Upper lobe of right lung (tissue), 1 donor: Measurements from ENCODE around the gene PITPNM2. TPM values are rescaled to one million over a fixed set of nuclear protein-coding genes. Genes with fewer than 3 reads are reported as not detected.

Experiments used
- ATAC-seq: fragments of 200-7000 bp; cut with Tn5 transposase; one replicate; pipeline ENCODE4 v1.9.1; 2020; ENCODE audit warnings: mild to moderate bottlenecking, moderate library complexity
- DNase-seq: peaks from one replicate; pipeline ENCODE4 v3.0.0-alpha.2; 2020
- H3K27ac ChIP-seq: fragments of 200-600 bp; one replicate; pipeline ENCODE4 v1.8.0; 2022
- H3K27me3 ChIP-seq: fragments of 200-600 bp; one replicate; pipeline ENCODE4 v1.8.0; 2022; ENCODE audit warnings: mild to moderate bottlenecking
- H3K36me3 ChIP-seq: fragments of 200-600 bp; one replicate; pipeline ENCODE4 v1.8.0; 2022
- H3K4me1 ChIP-seq: fragments of 200-600 bp; one replicate; pipeline ENCODE4 v1.8.0; 2022
- H3K4me3 ChIP-seq: fragments of 200-600 bp; one replicate; pipeline ENCODE4 v1.8.0; 2022; ENCODE audit warnings: mild to moderate bottlenecking
- H3K9me3 ChIP-seq: fragments of 200-600 bp; one replicate; pipeline ENCODE4 v1.8.0; 2022
- CTCF ChIP-seq: fragments of 200-600 bp; IDR thresholded peaks from one replicate; pipeline ENCODE4 v1.8.0; 2022; ENCODE audit warnings: antibody characterized with exemption
- intact Hi-C: fragments of 100-400 bp; cut with DNase I; formaldehyde crosslinking; loops from one replicate; pipeline ENCODE4 v1.11.0; 2022
- long read RNA-seq: library from polyadenylated mRNA; unstranded; transcript quantifications from one replicate; pipeline ENCODE4 v2.0.0, GENCODE V29; 2021
- total RNA-seq: library from RNA; stranded (reverse); fragmentation: NEBNext Ultra II Directional; extraction: Animal tissue kit (Norgen Biotek cat#: 25700); gene quantifications from one replicate; pipeline ENCODE4 v1.2.1, GENCODE V29; 2021
- donor health status: DM: no; HTN: yes; CAD: no; lungs with severe emphysema.

PITPNM2 gene
- 25.9 TPM for total RNA-seq
- long read RNA-seq, partial matches to known transcripts: 3 of 24 reads
- long read RNA-seq, other reads (novel, unspliced or antisense): 21 of 24 reads

- Histone ChIP-seq H3K36me3 (no peaks in the 10 kb centered on the region), H3K9me3 (no peaks in the 10 kb centered on the region), H3K27ac (peak within 1 kb of the TSS; percentile 83), H3K4me1 (peaks cover 27% of the 10 kb centered on the region), H3K27me3 (no peaks in the 10 kb centered on the region), H3K4me3 (peak within 1 kb of the TSS; percentile 75)
- no peak for TF ChIP-seq CTCF
- DNase-seq: peak; percentile 85
- peak; percentile 90 for ATAC-seq
- intact Hi-C loops: loop anchor here (10.0 kb wide), 1 partner anchor 106 kb away; no protein-coding TSS in a partner anchor
These were observed at the start of gene PITPNM2 for GRCh38 chr12:123150744-123151456. PITPNM2 (minus strand) TSS chr12:123151090; CDS start chr12:123034590, 116,500 bp downstream.

- Histone ChIP-seq H3K27me3 (no peaks in the 10 kb centered on the region), H3K4me1 (no peaks in the 10 kb centered on the region), H3K4me3 (no peak overlapping the region), H3K36me3 (peaks cover 25% of the 10 kb centered on the region), H3K9me3 (no peaks in the 10 kb centered on the region), H3K27ac (no peak overlapping the region)
- no peak for DNase-seq
- intact Hi-C loops: no loop called here
- no peak for ATAC-seq
- TF ChIP-seq CTCF: no peak
These were observed 49.5 kb upstream of the PITPNM2 start for GRCh38 chr12:123200414-123200813.

GRCh38 chr12:123199936-123200335 is 49.0 kb upstream of the PITPNM2 start:
- ATAC-seq (no peak), DNase-seq (no peak)
- no peaks in the 10 kb centered on the region for H3K9me3 ChIP-seq
- intact Hi-C loops: no loop called here
- no peak for TF ChIP-seq CTCF
- H3K4me1 ChIP-seq: no peaks in the 10 kb centered on the region
- H3K27ac ChIP-seq: no peak overlapping the region
- H3K4me3 ChIP-seq: no peak overlapping the region
- H3K36me3 ChIP-seq: peaks cover 25% of the 10 kb centered on the region
- H3K27me3 ChIP-seq: no peaks in the 10 kb centered on the region

GRCh38 chr12:123187637-123188036 is 36.7 kb upstream of the PITPNM2 start:
- H3K9me3 ChIP-seq: no peaks in the 10 kb centered on the region
- TF ChIP-seq CTCF: no peak
- DNase-seq (no peak), ATAC-seq (no peak)
- H3K27ac ChIP-seq: no peak overlapping the region
- no peaks in the 10 kb centered on the region for H3K4me1 ChIP-seq
- peaks cover 16% of the 10 kb centered on the region for H3K36me3 ChIP-seq
- intact Hi-C loops: no loop called here
- H3K4me3 ChIP-seq: no peak overlapping the region
- no peaks in the 10 kb centered on the region for H3K27me3 ChIP-seq

- no peaks in the 10 kb centered on the region for H3K27me3 ChIP-seq
- no peak overlapping the region for H3K4me3 ChIP-seq
- H3K9me3 ChIP-seq: no peaks in the 10 kb centered on the region
- no peak overlapping the region for H3K27ac ChIP-seq
- no peak for TF ChIP-seq CTCF
- no peak for ATAC-seq
- H3K36me3 ChIP-seq: peaks cover 34% of the 10 kb centered on the region
- H3K4me1 ChIP-seq: no peaks in the 10 kb centered on the region
- DNase-seq: no peak
- intact Hi-C loops: no loop called here
These were observed 29.3 kb upstream of the PITPNM2 start for GRCh38 chr12:123180171-123180570.
